ENCODE measurements around the gene NFKB2.

Gene NFKB2

DNA sequence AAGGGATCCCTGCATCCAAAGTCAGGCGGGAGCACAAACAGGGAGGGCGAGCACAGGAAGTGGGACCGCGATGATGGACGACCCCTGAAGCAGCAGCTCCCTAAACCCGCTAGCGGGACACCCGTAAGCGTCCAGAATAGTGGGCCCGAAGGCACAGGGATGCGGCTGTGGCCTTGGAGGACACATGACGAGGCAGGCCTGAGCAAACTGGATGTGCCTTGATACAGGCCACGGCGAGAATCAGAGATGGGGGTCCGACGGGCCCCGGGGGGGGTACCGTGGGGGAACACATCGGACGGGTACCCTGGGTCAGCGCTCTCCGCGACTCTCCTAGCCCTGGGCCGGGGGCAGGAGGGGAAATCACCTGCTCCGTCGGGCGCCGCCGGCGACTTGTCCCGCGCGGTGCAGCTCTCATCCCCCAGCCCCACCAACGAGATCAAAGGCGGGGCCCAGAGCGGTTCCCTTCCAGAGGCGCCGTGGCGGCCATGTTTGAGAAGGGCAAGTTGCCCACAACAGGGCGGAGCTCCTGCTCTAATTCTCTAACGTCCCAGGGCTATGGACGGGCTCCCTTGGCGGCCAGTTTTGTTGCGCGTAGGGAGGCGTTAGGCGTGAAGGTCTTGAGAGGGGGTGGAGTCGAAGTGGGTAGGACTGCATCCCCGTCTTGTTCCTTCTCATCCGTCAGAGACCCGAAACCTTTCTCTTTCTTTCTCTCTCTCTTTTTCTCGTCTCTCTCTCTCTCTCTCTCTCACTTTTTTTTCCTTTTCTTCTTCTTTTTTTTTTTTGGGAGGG is 36.9 kb downstream of the NFKB2 start, which contains the start of gene CUEDC2:
CUEDC2 (minus strand) TSS at position 413 of the 789 bp plus-strand sequence. CDS start 7,386 bp downstream, outside the sequence.
- peak within 1 kb of the TSS; percentile 80 for H3K9ac ChIP-seq (ENCODE audit: low read length)
- no CpG with 5 or more reads among the region's 52 CpGs for WGBS (ENCODE audit: extremely low coverage, insufficient coverage, low lambda C conversion rate)
- DNase-seq, result peak; percentile 98
- H3K79me1 ChIP-seq (ENCODE audit: low read length), result peaks cover 3% of the 10 kb centered on the region
- H4K5ac ChIP-seq (ENCODE audit: low read length), result no peak within 1 kb of the TSS
- H4K8ac ChIP-seq (ENCODE audit: low read depth, low read length), result no peak within 1 kb of the TSS
- H2BK5ac ChIP-seq (ENCODE audit: low read length), result no peak within 1 kb of the TSS
- no peaks in the 10 kb centered on the region for H3K79me2 ChIP-seq (ENCODE audit: control insufficient read depth, insufficient read depth, low read length)
- H3K4ac ChIP-seq (ENCODE audit: low read depth, low read length), result peak within 1 kb of the TSS; percentile 49
- H3K56ac ChIP-seq (ENCODE audit: low read length), result peak within 1 kb of the TSS; percentile 90
- no peak within 1 kb of the TSS for H2BK120ac ChIP-seq (ENCODE audit: low read depth, low read length)
- peak within 1 kb of the TSS; percentile 51 for H3K18ac ChIP-seq (ENCODE audit: low read length)
- peak within 1 kb of the TSS; percentile 51 for H3K4me3 ChIP-seq (ENCODE audit: low read length)
- no peaks in the 10 kb centered on the region for H3K36me3 ChIP-seq (ENCODE audit: control insufficient read depth, insufficient read depth, low read length)
- H3K27me3 ChIP-seq (ENCODE audit: insufficient read depth, low read length, poor library complexity), result no peaks in the 10 kb centered on the region
- H3K23ac ChIP-seq (ENCODE audit: low read length), result no peak within 1 kb of the TSS
- peaks cover 3% of the 10 kb centered on the region for H3K4me1 ChIP-seq (ENCODE audit: control insufficient read depth, low read depth, low read length)
- peak within 1 kb of the TSS; percentile 31 for H2AK5ac ChIP-seq (ENCODE audit: low read length)
- no peak within 1 kb of the TSS for H3K27ac ChIP-seq (ENCODE audit: low read depth, low read length)
- peak within 1 kb of the TSS; percentile 68 for H3K4me2 ChIP-seq (ENCODE audit: low read length)
- H2BK15ac ChIP-seq (replicated peaks; ENCODE audit: low read depth), result no peak within 1 kb of the TSS

DNA sequence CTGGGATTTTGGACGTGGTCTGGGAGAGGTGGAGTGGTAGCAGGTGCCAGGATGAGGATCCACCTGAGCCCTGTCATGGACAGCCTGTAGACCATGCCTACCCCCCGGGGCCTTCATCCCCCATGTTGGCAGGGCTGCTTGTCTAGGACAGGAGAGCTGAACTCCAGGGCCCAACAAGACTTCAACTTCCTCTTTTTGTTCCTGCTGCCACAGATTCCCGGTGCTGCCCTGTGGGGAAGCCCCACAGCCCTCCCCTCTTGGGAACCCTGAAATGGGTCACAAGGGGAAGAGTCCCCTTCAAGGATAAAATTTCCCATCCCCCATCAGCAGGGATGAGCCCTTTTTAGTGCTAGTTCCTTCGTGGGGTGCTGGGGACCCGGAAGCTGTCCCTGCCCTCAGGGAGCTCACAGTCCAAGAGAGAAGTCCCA is 38.1 kb downstream of the NFKB2 start:
- no peaks in the 10 kb centered on the region for H3K36me3 ChIP-seq (ENCODE audit: control insufficient read depth, insufficient read depth, low read length)
- no peak overlapping the region for H3K4ac ChIP-seq (ENCODE audit: low read depth, low read length)
- no peak overlapping the region for H3K18ac ChIP-seq (ENCODE audit: low read length)
- no peak for DNase-seq
- no peaks in the 10 kb centered on the region for H3K27me3 ChIP-seq (ENCODE audit: insufficient read depth, low read length, poor library complexity)
- H4K5ac ChIP-seq (ENCODE audit: low read length), result no peak overlapping the region
- no peak overlapping the region for H2BK15ac ChIP-seq (replicated peaks; ENCODE audit: low read depth)
- no peak overlapping the region for H2AK5ac ChIP-seq (ENCODE audit: low read length)
- H3K23ac ChIP-seq (ENCODE audit: low read length), result no peak overlapping the region
- H3K27ac ChIP-seq (ENCODE audit: low read depth, low read length), result no peak overlapping the region
- H2BK5ac ChIP-seq (ENCODE audit: low read length), result no peak overlapping the region
- H3K9ac ChIP-seq (ENCODE audit: low read length), result no peak overlapping the region
- H3K79me1 ChIP-seq (ENCODE audit: low read length), result peaks cover 3% of the 10 kb centered on the region
- H3K4me3 ChIP-seq (ENCODE audit: low read length), result no peak overlapping the region
- peaks cover 3% of the 10 kb centered on the region for H3K4me1 ChIP-seq (ENCODE audit: control insufficient read depth, low read depth, low read length)
- WGBS (ENCODE audit: extremely low coverage, insufficient coverage, low lambda C conversion rate), result no CpG with 5 or more reads among the region's 5 CpGs
- H3K56ac ChIP-seq (ENCODE audit: low read length), result no peak overlapping the region
- no peak overlapping the region for H4K8ac ChIP-seq (ENCODE audit: low read depth, low read length)
- no peak overlapping the region for H2BK120ac ChIP-seq (ENCODE audit: low read depth, low read length)
- no peaks in the 10 kb centered on the region for H3K79me2 ChIP-seq (ENCODE audit: control insufficient read depth, insufficient read depth, low read length)
- no peak overlapping the region for H3K4me2 ChIP-seq (ENCODE audit: low read length)

DNA sequence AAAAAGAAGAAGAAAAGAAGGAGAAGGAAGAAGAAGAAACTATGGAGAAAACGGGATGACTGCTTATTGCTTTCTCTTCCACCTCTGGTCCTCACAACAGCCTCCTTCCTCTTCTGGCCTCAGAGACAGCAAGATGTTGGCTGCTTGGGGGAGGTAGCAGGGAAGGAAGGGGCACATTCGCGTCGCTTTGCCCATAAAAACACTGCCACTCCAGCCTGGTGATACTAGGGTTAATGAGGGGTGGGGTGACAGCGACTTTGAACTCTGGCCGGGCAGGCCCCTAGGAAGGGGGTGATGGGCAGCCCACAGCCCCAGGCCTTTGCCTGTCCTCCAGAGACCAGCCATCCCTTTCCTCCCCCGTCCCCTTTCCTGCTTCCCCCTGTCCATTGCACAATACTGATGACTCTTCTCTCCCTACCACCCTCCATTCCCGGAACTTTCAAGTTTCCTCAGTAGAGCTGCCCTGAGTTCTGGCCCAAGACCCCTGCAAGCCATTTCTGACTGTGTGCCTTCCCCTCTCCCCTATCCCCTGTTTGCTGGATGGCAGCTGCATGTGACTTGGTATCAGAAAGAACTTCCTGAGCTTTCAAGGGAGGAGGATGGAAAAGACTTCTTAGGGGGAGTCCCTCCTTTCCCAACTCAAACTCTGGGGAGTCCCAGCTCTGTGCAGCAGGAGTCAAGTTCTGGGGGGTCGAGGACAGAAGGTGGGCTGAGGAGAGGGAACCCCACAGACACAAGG is 39.1 kb downstream of the NFKB2 start:
- Histone ChIP-seq H3K4ac (ENCODE audit: low read depth, low read length) (no peak overlapping the region), H4K8ac (ENCODE audit: low read depth, low read length) (no peak overlapping the region), H3K36me3 (ENCODE audit: control insufficient read depth, insufficient read depth, low read length) (no peaks in the 10 kb centered on the region), H3K79me1 (ENCODE audit: low read length) (peaks cover 3% of the 10 kb centered on the region), H2BK5ac (ENCODE audit: low read length) (no peak overlapping the region), H3K27me3 (ENCODE audit: insufficient read depth, low read length, poor library complexity) (no peaks in the 10 kb centered on the region), H2AK5ac (ENCODE audit: low read length) (no peak overlapping the region), H3K9ac (ENCODE audit: low read length) (peak overlapping the region; percentile 65), H3K4me1 (ENCODE audit: control insufficient read depth, low read depth, low read length) (peaks cover 3% of the 10 kb centered on the region), H2BK15ac (replicated peaks; ENCODE audit: low read depth) (no peak overlapping the region), H3K79me2 (ENCODE audit: control insufficient read depth, insufficient read depth, low read length) (no peaks in the 10 kb centered on the region), H3K56ac (ENCODE audit: low read length) (peak overlapping the region; percentile 73), H3K4me3 (ENCODE audit: low read length) (no peak overlapping the region), H2BK120ac (ENCODE audit: low read depth, low read length) (no peak overlapping the region), H3K4me2 (ENCODE audit: low read length) (no peak overlapping the region), H3K27ac (ENCODE audit: low read depth, low read length) (no peak overlapping the region), H4K5ac (ENCODE audit: low read length) (no peak overlapping the region), H3K23ac (ENCODE audit: low read length) (no peak overlapping the region), H3K18ac (ENCODE audit: low read length) (no peak overlapping the region)
- no CpG with 5 or more reads among the region's 9 CpGs for WGBS (ENCODE audit: extremely low coverage, insufficient coverage, low lambda C conversion rate)
- peak; percentile 49 for DNase-seq

DNA sequence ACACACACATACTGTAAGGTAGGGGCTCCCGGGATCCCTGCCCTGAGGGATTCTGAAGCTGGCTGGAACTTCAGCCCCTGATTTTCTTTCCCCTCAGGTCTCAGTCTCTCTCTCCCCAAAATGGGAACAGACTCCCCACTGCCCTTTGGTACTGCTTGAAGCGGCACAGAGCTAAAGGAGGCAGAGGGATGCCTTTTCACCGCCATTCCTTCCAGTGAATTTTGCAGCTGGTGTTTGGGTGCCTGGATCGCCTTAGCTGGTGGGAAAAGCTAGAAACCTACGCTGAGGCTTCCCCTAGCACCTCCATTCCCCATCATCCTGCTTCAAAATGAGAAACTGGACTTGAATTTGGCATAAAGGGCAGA is 39.6 kb downstream of the NFKB2 start:
- H3K4ac ChIP-seq (ENCODE audit: low read depth, low read length), result no peak overlapping the region
- H3K36me3 ChIP-seq (ENCODE audit: control insufficient read depth, insufficient read depth, low read length), result no peaks in the 10 kb centered on the region
- peaks cover 3% of the 10 kb centered on the region for H3K79me1 ChIP-seq (ENCODE audit: low read length)
- no peaks in the 10 kb centered on the region for H3K27me3 ChIP-seq (ENCODE audit: insufficient read depth, low read length, poor library complexity)
- no peak overlapping the region for H2BK120ac ChIP-seq (ENCODE audit: low read depth, low read length)
- no peak overlapping the region for H2BK15ac ChIP-seq (replicated peaks; ENCODE audit: low read depth)
- no peak overlapping the region for H3K23ac ChIP-seq (ENCODE audit: low read length)
- no peak overlapping the region for H3K4me3 ChIP-seq (ENCODE audit: low read length)
- no peak overlapping the region for H4K5ac ChIP-seq (ENCODE audit: low read length)
- no peak overlapping the region for H2AK5ac ChIP-seq (ENCODE audit: low read length)
- peaks cover 3% of the 10 kb centered on the region for H3K4me1 ChIP-seq (ENCODE audit: control insufficient read depth, low read depth, low read length)
- DNase-seq, result no peak
- H3K56ac ChIP-seq (ENCODE audit: low read length), result peak overlapping the region; percentile 73
- no CpG with 5 or more reads among the region's 5 CpGs for WGBS (ENCODE audit: extremely low coverage, insufficient coverage, low lambda C conversion rate)
- peak overlapping the region; percentile 65 for H3K9ac ChIP-seq (ENCODE audit: low read length)
- H3K4me2 ChIP-seq (ENCODE audit: low read length), result peak overlapping the region; percentile 56
- no peak overlapping the region for H2BK5ac ChIP-seq (ENCODE audit: low read length)
- H3K18ac ChIP-seq (ENCODE audit: low read length), result peak overlapping the region; percentile 20
- no peaks in the 10 kb centered on the region for H3K79me2 ChIP-seq (ENCODE audit: control insufficient read depth, insufficient read depth, low read length)
- no peak overlapping the region for H3K27ac ChIP-seq (ENCODE audit: low read depth, low read length)
- no peak overlapping the region for H4K8ac ChIP-seq (ENCODE audit: low read depth, low read length)

DNA sequence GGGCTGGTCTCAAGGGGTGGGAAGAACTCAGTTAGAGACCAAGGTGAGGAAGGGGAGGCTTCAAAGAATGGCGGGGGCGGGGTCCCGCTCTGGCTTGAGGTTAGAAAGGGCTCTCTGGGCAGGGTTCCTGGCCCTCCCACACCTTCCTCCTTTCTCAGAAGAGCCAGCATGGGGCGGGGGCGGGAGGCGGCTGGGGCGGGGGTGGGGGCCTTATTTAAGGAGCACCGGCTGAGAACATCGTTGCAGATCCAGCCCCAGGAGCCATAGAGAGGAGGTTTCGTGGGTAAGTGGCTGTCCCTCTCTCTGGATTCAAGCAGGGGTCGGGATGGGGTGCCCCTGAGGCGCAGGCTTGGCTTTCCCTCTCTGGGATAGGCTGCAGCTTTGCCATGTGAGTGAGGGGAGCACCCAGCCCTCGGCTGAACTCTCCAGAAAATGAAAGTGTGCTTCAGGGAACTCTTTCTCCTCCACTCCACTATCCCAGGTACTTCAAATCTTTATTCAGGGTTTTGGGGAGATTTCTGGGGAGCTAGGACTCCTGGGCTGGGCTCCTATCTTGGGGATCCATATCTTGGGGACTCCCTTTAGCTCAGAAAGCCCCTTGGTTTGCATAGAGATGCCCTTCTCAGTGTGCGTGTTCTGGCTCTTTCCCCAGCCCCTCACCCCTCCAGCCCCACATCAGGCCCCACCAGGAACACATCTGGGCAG is 40.2 kb downstream of the NFKB2 start:
- Histone ChIP-seq H2BK120ac (ENCODE audit: low read depth, low read length) (no peak overlapping the region), H3K4me1 (ENCODE audit: control insufficient read depth, low read depth, low read length) (peaks cover 3% of the 10 kb centered on the region), H3K9ac (ENCODE audit: low read length) (peak overlapping the region; percentile 65), H2BK15ac (replicated peaks; ENCODE audit: low read depth) (no peak overlapping the region), H3K4ac (ENCODE audit: low read depth, low read length) (no peak overlapping the region), H3K79me2 (ENCODE audit: control insufficient read depth, insufficient read depth, low read length) (no peaks in the 10 kb centered on the region), H4K8ac (ENCODE audit: low read depth, low read length) (no peak overlapping the region), H3K4me2 (ENCODE audit: low read length) (peak overlapping the region; percentile 56), H3K56ac (ENCODE audit: low read length) (peak overlapping the region; percentile 73), H3K79me1 (ENCODE audit: low read length) (peaks cover 3% of the 10 kb centered on the region), H3K27ac (ENCODE audit: low read depth, low read length) (no peak overlapping the region), H3K4me3 (ENCODE audit: low read length) (no peak overlapping the region), H3K27me3 (ENCODE audit: insufficient read depth, low read length, poor library complexity) (no peaks in the 10 kb centered on the region), H2BK5ac (ENCODE audit: low read length) (no peak overlapping the region), H3K36me3 (ENCODE audit: control insufficient read depth, insufficient read depth, low read length) (no peaks in the 10 kb centered on the region), H2AK5ac (ENCODE audit: low read length) (no peak overlapping the region), H3K18ac (ENCODE audit: low read length) (peak overlapping the region; percentile 20), H4K5ac (ENCODE audit: low read length) (no peak overlapping the region), H3K23ac (ENCODE audit: low read length) (no peak overlapping the region)
- no CpG with 5 or more reads among the region's 14 CpGs for WGBS (ENCODE audit: extremely low coverage, insufficient coverage, low lambda C conversion rate)
- DNase-seq, result no peak
